ENCODE measurements around the gene NR5A1. TPM values are rescaled to one million over a fixed set of nuclear protein-coding genes. Genes with fewer than 3 reads are reported as not detected.

NR5A1 gene
- total RNA-seq, 4 donors from 2014 or later = 0.17 TPM; not detected in 3

GRCh38 chr9:124487260-124488182 lies 19.7 kb downstream of the NR5A1 start:
- TF ChIP-seq EP300 (IDR thresholded peaks at IDR 0.05) (no peak), POLR2AphosphoS5 (IDR thresholded peaks at IDR 0.05) (no peak), POLR2A (IDR thresholded peaks at IDR 0.05; ENCODE audit: low read depth) (no peak)
- TF ChIP-seq, protein P1, sequence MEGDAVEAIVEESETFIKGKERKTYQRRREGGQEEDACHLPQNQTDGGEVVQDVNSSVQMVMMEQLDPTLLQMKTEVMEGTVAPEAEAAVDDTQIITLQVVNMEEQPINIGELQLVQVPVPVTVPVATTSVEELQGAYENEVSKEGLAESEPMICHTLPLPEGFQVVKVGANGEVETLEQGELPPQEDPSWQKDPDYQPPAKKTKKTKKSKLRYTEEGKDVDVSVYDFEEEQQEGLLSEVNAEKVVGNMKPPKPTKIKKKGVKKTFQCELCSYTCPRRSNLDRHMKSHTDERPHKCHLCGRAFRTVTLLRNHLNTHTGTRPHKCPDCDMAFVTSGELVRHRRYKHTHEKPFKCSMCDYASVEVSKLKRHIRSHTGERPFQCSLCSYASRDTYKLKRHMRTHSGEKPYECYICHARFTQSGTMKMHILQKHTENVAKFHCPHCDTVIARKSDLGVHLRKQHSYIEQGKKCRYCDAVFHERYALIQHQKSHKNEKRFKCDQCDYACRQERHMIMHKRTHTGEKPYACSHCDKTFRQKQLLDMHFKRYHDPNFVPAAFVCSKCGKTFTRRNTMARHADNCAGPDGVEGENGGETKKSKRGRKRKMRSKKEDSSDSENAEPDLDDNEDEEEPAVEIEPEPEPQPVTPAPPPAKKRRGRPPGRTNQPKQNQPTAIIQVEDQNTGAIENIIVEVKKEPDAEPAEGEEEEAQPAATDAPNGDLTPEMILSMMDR (IDR thresholded peaks at IDR 0.05) = no peak
- DNase-seq (ENCODE audit: extremely low spot score) = no peak
- Histone ChIP-seq H3K36me3 (no peaks in the 10 kb centered on the region), H3K4me3 (no peak overlapping the region), H3K27ac (replicated peaks in 1 of 4) (no peak overlapping the region), H3K9me3 (no peaks in the 10 kb centered on the region), H3K27me3 (peaks cover 0 to 89% (median 4%) of the 10 kb centered on the region in 4 donors), H3K4me1 (no peaks in the 10 kb centered on the region)
- 50% methylated on average over 24 of the region's 40 CpGs for WGBS
- intact Hi-C loops (cut with DNase I) = no loop called here

DNA sequence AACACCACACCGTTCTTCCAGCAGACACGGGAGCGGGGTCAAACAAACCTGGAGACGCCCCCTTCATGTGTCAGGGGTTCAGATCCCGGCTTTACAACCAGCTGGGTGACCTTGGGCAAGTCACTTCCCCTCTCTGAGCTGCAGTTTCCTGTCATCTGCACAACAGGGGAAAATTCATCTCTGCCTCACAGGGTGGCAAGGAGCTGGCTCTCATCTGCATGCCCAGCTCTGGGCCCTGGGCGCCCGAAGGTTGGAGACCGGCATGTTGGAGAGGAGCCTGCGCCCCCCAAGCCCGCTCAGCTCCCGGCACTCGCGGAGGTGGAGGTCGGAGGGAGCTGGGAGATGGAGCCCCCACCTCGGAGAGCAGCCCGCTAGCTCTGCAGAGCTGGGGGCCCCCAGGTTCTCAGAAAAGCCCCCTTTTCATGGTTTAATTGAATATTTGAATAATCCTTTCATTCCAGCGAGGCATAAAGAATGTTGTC lies 20.4 kb downstream of the NR5A1 start:
- DNase-seq (ENCODE audit: extremely low spot score) = no peak
- 46% methylated on average over 15 of the region's 17 CpGs for WGBS
- H3K27me3 ChIP-seq = peaks cover 0 to 87% (median 4%) of the 10 kb centered on the region in 4 donors

DNA sequence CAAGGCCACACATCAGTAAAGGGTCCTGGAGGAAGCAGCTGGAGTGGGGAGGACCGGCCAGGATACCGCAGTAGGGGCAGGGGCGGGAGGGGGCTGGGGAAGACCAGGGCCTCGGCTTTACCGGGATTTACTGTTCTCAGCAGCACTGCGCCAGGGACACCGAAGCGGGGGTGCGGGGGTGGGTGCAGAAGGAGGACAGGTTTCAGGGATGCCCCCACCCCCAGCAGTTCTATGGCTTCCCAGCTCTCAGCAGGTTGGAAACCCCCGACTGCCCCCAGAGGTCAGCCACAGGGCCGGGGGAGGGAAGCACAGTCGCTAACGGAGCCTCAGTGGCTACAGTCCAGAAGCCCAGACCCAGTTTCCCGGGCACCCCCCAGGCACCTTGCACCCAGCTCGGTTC lies 21.3 kb downstream of the NR5A1 start:
- DNase-seq (ENCODE audit: extremely low spot score) = no peak
- no peaks in the 10 kb centered on the region for H3K9me3 ChIP-seq
- no peak overlapping the region for H3K4me3 ChIP-seq
- no peaks in the 10 kb centered on the region for H3K36me3 ChIP-seq
- H3K27me3 ChIP-seq = peaks cover 0 to 86% (median 4%) of the 10 kb centered on the region in 4 donors
- 56% methylated on average over 8 of the region's 15 CpGs for WGBS
- intact Hi-C loops (cut with DNase I) = no loop called here
- H3K27ac ChIP-seq (replicated peaks in 1 of 4) = no peak overlapping the region
- TF ChIP-seq EP300 (IDR thresholded peaks at IDR 0.05) (no peak), POLR2AphosphoS5 (IDR thresholded peaks at IDR 0.05) (no peak), POLR2A (IDR thresholded peaks at IDR 0.05; ENCODE audit: low read depth) (no peak)
- TF ChIP-seq, protein P1 (IDR thresholded peaks at IDR 0.05) = no peak
- no peaks in the 10 kb centered on the region for H3K4me1 ChIP-seq

More for the DNA sequence above, 20.4 kb downstream of the NR5A1 start:
- TF ChIP-seq, protein P1 (IDR thresholded peaks at IDR 0.05) = no peak
- no peak for TF ChIP-seq EP300 (IDR thresholded peaks at IDR 0.05)
- no peak for TF ChIP-seq POLR2AphosphoS5 (IDR thresholded peaks at IDR 0.05)
- no peak for TF ChIP-seq POLR2A (IDR thresholded peaks at IDR 0.05; ENCODE audit: low read depth)
- Histone ChIP-seq H3K4me3 (no peak overlapping the region), H3K27ac (replicated peaks in 1 of 4) (no peak overlapping the region), H3K36me3 (no peaks in the 10 kb centered on the region), H3K4me1 (no peaks in the 10 kb centered on the region), H3K9me3 (no peaks in the 10 kb centered on the region)
- intact Hi-C loops (cut with DNase I) = no loop called here

GRCh38 chr9:124485201-124485600 lies 22.0 kb downstream of the NR5A1 start:
- no peaks in the 10 kb centered on the region for H3K36me3 ChIP-seq
- peaks cover 0 to 86% (median 4%) of the 10 kb centered on the region in 4 donors for H3K27me3 ChIP-seq
- H3K27ac ChIP-seq (replicated peaks in 1 of 4) = no peak overlapping the region
- H3K4me3 ChIP-seq = no peak overlapping the region
- DNase-seq (ENCODE audit: extremely low spot score) = no peak
- intact Hi-C loops (cut with DNase I) = no loop called here
- no peaks in the 10 kb centered on the region for H3K4me1 ChIP-seq
- no peaks in the 10 kb centered on the region for H3K9me3 ChIP-seq
- 76% methylated on average over 8 of the region's 13 CpGs for WGBS
- no peak for TF ChIP-seq POLR2AphosphoS5 (IDR thresholded peaks at IDR 0.05)
- TF ChIP-seq, protein P1 (IDR thresholded peaks at IDR 0.05) = no peak
- TF ChIP-seq EP300 (IDR thresholded peaks at IDR 0.05) = no peak
- TF ChIP-seq POLR2A (IDR thresholded peaks at IDR 0.05; ENCODE audit: low read depth) = no peak

Measured in esophagus muscularis mucosa (tissue), 4 donors.